Fibroblast of lung (primary cell): ENCODE measurements around the gene TAMALIN. TPM values are rescaled to one million over a fixed set of nuclear protein-coding genes. Genes with fewer than 3 reads are reported as not detected.
A peak's percentile ranks its signal among the peaks of the same experiment; 100 is the strongest.

Source experiments
- DNase-seq, 2 donors: peaks; one replicate each; pipeline versions ENCODE4 v3.0.0 to v3.0.0-alpha.2; 2010; ENCODE audit warnings: low read depth in 2 of 2
- H2AFZ ChIP-seq: 2 replicates; pipeline ENCODE4 v1.5.1; 2012; ENCODE audit warnings: low read length, control low read depth, inconsistent platforms
- H3K27ac ChIP-seq: 2 replicates; pipeline ENCODE4 v1.5.1; 2011; ENCODE audit warnings: low read length, control low read depth; ENCODE audit not compliant: insufficient read depth
- H3K27me3 ChIP-seq: 2 replicates; pipeline ENCODE4 v1.5.1; 2011; ENCODE audit warnings: mild to moderate bottlenecking, low read length; ENCODE audit not compliant: control insufficient read depth, insufficient read depth
- H3K36me3 ChIP-seq: 2 replicates; pipeline ENCODE4 v1.5.1; 2011; ENCODE audit warnings: low read length; ENCODE audit not compliant: control insufficient read depth, insufficient read depth
- H3K4me1 ChIP-seq: 2 replicates; pipeline ENCODE4 v1.5.1; 2011; ENCODE audit warnings: low read length; ENCODE audit not compliant: control insufficient read depth, insufficient read depth; ENCODE audit errors: extremely low read depth
- H3K4me2 ChIP-seq: 2 replicates; pipeline ENCODE4 v1.5.1; 2011; ENCODE audit warnings: low read length, control low read depth; ENCODE audit not compliant: insufficient read depth; ENCODE audit errors: extremely low read depth
- H3K4me3 ChIP-seq, 4 experiments: fragments of 200-600 bp in 1 of 4; sonication (generic) in 1 of 4; replicated peaks in 1 of 4; 2 replicates each; pipeline ENCODE4 v1.5.1; 2011 to 2016; ENCODE audit warnings: low read length in 4 of 4, low read depth in 3 of 4, mild to moderate bottlenecking in 3 of 4, control low read depth in 2 of 4, inconsistent platforms in 1 of 4, mixed read lengths in 1 of 4; ENCODE audit not compliant: insufficient read depth in 1 of 4; ENCODE audit errors: control extremely low read depth in 1 of 4
- H3K79me2 ChIP-seq: 2 replicates; pipeline ENCODE4 v1.5.1; 2012; ENCODE audit warnings: mild to moderate bottlenecking, low read length, inconsistent platforms; ENCODE audit not compliant: control insufficient read depth, insufficient read depth
- H3K9ac ChIP-seq: 2 replicates; pipeline ENCODE4 v1.5.1; 2011; ENCODE audit warnings: mild to moderate bottlenecking, low read length, control low read depth; ENCODE audit not compliant: insufficient read depth
- H3K9me3 ChIP-seq: 2 replicates; pipeline ENCODE4 v1.5.1; 2012; ENCODE audit warnings: low read depth, low read length; ENCODE audit not compliant: control insufficient read depth, insufficient read depth
- H4K20me1 ChIP-seq: 2 replicates; pipeline ENCODE4 v1.5.1; 2011; ENCODE audit warnings: low read length; ENCODE audit not compliant: control insufficient read depth, insufficient read depth; ENCODE audit errors: extremely low read depth
- EZH2 ChIP-seq: IDR thresholded peaks from 2 replicates; pipeline ENCODE4 v1.5.1; 2012; ENCODE audit warnings: low read length, control low read depth, mild to moderate bottlenecking; ENCODE audit errors: missing control alignments
- polyA plus RNA-seq, 2 donors: library from polyadenylated mRNA; depleted of rRNA in 1 of 2; stranded (reverse) in 1 of 2; unstranded in 1 of 2; fragments of >200 nt; gene quantifications; 2 replicates each; pipeline ENCODE4 v1.2.1, GENCODE V29; 2011 to 2012; ENCODE audit warnings: missing spikeins in 1 of 2
- total RNA-seq: library from RNA; depleted of rRNA; stranded (reverse); fragments of >200 nt; gene quantifications from 2 replicates; pipeline ENCODE4 v1.2.1, GENCODE V29; 2014
- TF ChIP-seq, protein P1 (sequence below), 2 donors: IDR thresholded peaks in 1 of 2; conservative IDR thresholded peaks in 1 of 2; 1 replicate in 1 of 2; 2 replicates in 1 of 2; pipeline ENCODE4 v1.5.1; 2011 to 2012; ENCODE audit warnings: low read length in 2 of 2, control low read depth in 1 of 2, inconsistent platforms in 1 of 2, low read depth in 1 of 2, mild to moderate bottlenecking in 1 of 2

TAMALIN gene
- total and polyA plus RNA-seq, 2 donors (not counting 1 experiment from before 2014, with no cell fraction given), result 5.3 to 12.1 TPM

DNA sequence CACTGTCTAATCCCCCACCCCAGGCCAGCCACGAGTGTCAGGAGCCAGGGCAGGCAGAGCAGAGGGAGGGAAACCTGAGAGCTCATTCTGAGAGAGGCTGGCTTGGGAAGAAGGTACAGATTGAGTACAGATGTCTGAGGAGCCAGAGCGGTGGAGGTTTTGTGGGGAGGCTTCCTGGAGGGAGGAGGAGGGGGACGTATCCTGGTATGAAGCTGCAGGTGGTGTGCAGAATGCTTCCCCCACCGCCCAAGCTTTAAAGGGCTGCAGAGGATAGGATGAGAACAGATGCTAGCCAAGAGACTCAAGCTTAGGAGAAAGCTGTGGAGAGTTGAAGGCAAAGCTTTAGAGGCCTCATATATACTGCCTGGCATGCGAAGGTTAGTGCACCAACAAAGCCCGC is 3.2 kb upstream of the TAMALIN start:
- no peak for DNase-seq
- no peak overlapping the region for H3K9ac ChIP-seq
- H3K4me2 ChIP-seq, result no peak overlapping the region
- H3K36me3 ChIP-seq, result no peaks in the 10 kb centered on the region
- no peaks in the 10 kb centered on the region for H3K9me3 ChIP-seq
- no peaks in the 10 kb centered on the region for H3K4me1 ChIP-seq
- H3K27me3 ChIP-seq, result peaks cover 16% of the 10 kb centered on the region
- TF ChIP-seq EZH2, result no peak
- TF ChIP-seq, protein P1, sequence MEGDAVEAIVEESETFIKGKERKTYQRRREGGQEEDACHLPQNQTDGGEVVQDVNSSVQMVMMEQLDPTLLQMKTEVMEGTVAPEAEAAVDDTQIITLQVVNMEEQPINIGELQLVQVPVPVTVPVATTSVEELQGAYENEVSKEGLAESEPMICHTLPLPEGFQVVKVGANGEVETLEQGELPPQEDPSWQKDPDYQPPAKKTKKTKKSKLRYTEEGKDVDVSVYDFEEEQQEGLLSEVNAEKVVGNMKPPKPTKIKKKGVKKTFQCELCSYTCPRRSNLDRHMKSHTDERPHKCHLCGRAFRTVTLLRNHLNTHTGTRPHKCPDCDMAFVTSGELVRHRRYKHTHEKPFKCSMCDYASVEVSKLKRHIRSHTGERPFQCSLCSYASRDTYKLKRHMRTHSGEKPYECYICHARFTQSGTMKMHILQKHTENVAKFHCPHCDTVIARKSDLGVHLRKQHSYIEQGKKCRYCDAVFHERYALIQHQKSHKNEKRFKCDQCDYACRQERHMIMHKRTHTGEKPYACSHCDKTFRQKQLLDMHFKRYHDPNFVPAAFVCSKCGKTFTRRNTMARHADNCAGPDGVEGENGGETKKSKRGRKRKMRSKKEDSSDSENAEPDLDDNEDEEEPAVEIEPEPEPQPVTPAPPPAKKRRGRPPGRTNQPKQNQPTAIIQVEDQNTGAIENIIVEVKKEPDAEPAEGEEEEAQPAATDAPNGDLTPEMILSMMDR (conservative IDR thresholded peaks at IDR 0.05 in 1 of 2, IDR thresholded peaks at IDR 0.05 in 1 of 2; ENCODE audit: low read depth in 1 of 2, low read length in 2 of 2), result no peak
- no peak overlapping the region for H2AFZ ChIP-seq
- H3K79me2 ChIP-seq, result no peaks in the 10 kb centered on the region
- no peaks in the 10 kb centered on the region for H4K20me1 ChIP-seq
- H3K27ac ChIP-seq, result no peak overlapping the region
- no peak overlapping the region for H3K4me3 ChIP-seq

GRCh38 chr12:52004042-52004648 is 2.6 kb upstream of the TAMALIN start:
- TF ChIP-seq EZH2, result no peak
- TF ChIP-seq, protein P1 (conservative IDR thresholded peaks at IDR 0.05 in 1 of 2, IDR thresholded peaks at IDR 0.05 in 1 of 2; ENCODE audit: low read depth in 1 of 2, low read length in 2 of 2), result peak; percentile 73 to 80
- Histone ChIP-seq H3K36me3 (no peaks in the 10 kb centered on the region), H3K4me3 (no peak overlapping the region), H3K4me2 (no peak overlapping the region), H2AFZ (no peak overlapping the region), H3K9ac (no peak overlapping the region), H3K79me2 (no peaks in the 10 kb centered on the region), H4K20me1 (no peaks in the 10 kb centered on the region), H3K27ac (no peak overlapping the region), H3K4me1 (no peaks in the 10 kb centered on the region), H3K27me3 (peaks cover 16% of the 10 kb centered on the region), H3K9me3 (no peaks in the 10 kb centered on the region)
- DNase-seq, result peak; percentile 39 to 70

DNA sequence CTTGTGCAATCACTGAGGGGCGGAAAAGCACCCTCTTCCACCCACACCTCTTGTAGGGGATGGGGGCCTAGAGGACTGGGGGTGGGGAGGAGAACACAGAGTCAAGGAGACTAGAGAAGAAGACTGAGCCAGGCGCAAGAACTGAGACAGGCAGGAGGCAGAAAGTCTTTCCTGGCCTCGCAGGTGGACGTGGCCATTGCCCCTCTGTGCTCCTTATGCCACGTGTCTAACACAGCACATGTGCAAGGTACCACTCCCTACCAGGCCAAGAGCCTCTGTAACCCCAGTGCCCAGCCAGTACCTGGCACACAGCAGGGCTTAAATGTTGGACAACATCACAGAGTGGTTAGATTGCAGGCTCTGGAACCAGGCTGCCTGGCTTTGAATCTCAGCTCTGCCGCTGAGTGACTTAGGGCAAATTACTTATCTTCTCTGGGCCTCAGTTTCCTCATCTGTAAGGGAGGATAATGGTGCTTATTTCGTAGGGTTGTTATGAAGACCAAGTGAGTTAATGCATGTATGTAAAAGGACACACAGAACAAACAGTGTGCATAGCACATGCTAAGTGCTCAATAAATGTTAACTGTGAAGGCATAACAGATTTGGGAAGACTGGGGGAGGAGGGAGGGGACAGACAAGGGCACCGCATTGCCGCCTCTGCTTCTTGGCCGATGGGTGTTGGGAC is 1.4 kb upstream of the TAMALIN start:
- H3K9ac ChIP-seq, result no peak overlapping the region
- no peak overlapping the region for H2AFZ ChIP-seq
- no peaks in the 10 kb centered on the region for H4K20me1 ChIP-seq
- TF ChIP-seq EZH2, result no peak
- TF ChIP-seq, protein P1 (conservative IDR thresholded peaks at IDR 0.05 in 1 of 2, IDR thresholded peaks at IDR 0.05 in 1 of 2; ENCODE audit: low read depth in 1 of 2, low read length in 2 of 2), result no peak
- no peak overlapping the region for H3K4me2 ChIP-seq
- H3K36me3 ChIP-seq, result no peaks in the 10 kb centered on the region
- no peaks in the 10 kb centered on the region for H3K9me3 ChIP-seq
- no peak overlapping the region for H3K27ac ChIP-seq
- H3K4me1 ChIP-seq, result peaks cover 4% of the 10 kb centered on the region
- no peak overlapping the region for H3K4me3 ChIP-seq
- H3K27me3 ChIP-seq, result peaks cover 16% of the 10 kb centered on the region
- H3K79me2 ChIP-seq, result no peaks in the 10 kb centered on the region
- no peak for DNase-seq
